ENCODE results near the gene GATAD2A. TPM values are rescaled to one million over a fixed set of nuclear protein-coding genes. Genes with fewer than 3 reads are reported as not detected.

GATAD2A gene
- total RNA-seq, 2 experiments from 2014 or later = 104 to 107 TPM

- Histone ChIP-seq H3K9me3 (ENCODE audit: control insufficient read depth in 1 of 2, insufficient read depth in 1 of 2, low read length in 2 of 2) (no peaks in the 10 kb centered on the region), H3K36me3 (ENCODE audit: insufficient read depth, low read length) (peaks cover 12% of the 10 kb centered on the region), H3K27ac (ENCODE audit: low read depth in 1 of 2, low read length in 2 of 2) (no peak overlapping the region), H3K4me3 (ENCODE audit: low read length) (no peak overlapping the region), H3K4me1 (ENCODE audit: insufficient read depth, low read length) (peaks cover 20% of the 10 kb centered on the region), H3K27me3 (ENCODE audit: control insufficient read depth in 1 of 2, insufficient read depth in 2 of 2, low read length in 2 of 2) (no peaks in the 10 kb centered on the region)
- ChIA-PET CTCF (interaction anchor here (0.7 to 4.2 kb wide), 26 partner anchors 8 to 706 kb away, joined by 3 to 57 read pairs (median 5); partner anchors contain the start of genes ATP13A1, GMIP, LPAR2 and NDUFA13), POLR2A (interaction anchor here (0.7 to 2.0 kb wide), 18 partner anchors 8 to 545 kb away, joined by 3 to 17 read pairs (median 4); partner anchors contain the start of genes ATP13A1, GMIP, NDUFA13 and TSSK6)
- Mint-ChIP-seq H3K36me3 (ENCODE audit: low read depth) (peaks cover 17% of the 10 kb centered on the region), H3K9me3 (no peaks in the 10 kb centered on the region), H3K27ac (peak overlapping the region; percentile 15), H3K4me1 (ENCODE audit: low read depth) (peaks cover 28% of the 10 kb centered on the region), H3K27me3 (no peaks in the 10 kb centered on the region), H3K4me3 (no peak overlapping the region)
- ATAC-seq (ENCODE audit: poor library complexity) = no peak
- intact Hi-C loops (cut with DNase I, micrococcal nuclease) = loop anchor here (1.0 to 5.0 kb wide), 6 partner anchors 94 to 427 kb away; partner anchors contain the start of genes GMIP (in 1 of the 2) and LPAR2 (in 1 of the 2)
- peak in 1 of 14 experiments; percentile 24 for DNase-seq
- TF ChIP-seq CTCF (IDR thresholded peaks at IDR 0.05) = no peak
Measured at GRCh38 chr19:19532806-19533701, 127.6 kb downstream of the GATAD2A start.

GRCh38 chr19:19533841-19534240, 128.4 kb downstream of the GATAD2A start:
- ChIA-PET POLR2A (no interaction called here), CTCF (no interaction called here)
- TF ChIP-seq CTCF (IDR thresholded peaks at IDR 0.05) = no peak
- ATAC-seq (ENCODE audit: poor library complexity) (no peak), DNase-seq (no peak)
- Mint-ChIP-seq H3K27ac (peak overlapping the region; percentile 15), H3K9me3 (no peaks in the 10 kb centered on the region), H3K4me1 (ENCODE audit: low read depth) (peaks cover 33% of the 10 kb centered on the region), H3K4me3 (peak overlapping the region; percentile 11), H3K27me3 (no peaks in the 10 kb centered on the region), H3K36me3 (ENCODE audit: low read depth) (peaks cover 12% of the 10 kb centered on the region)
- Histone ChIP-seq H3K27me3 (ENCODE audit: control insufficient read depth in 1 of 2, insufficient read depth in 2 of 2, low read length in 2 of 2) (no peaks in the 10 kb centered on the region), H3K9me3 (ENCODE audit: control insufficient read depth in 1 of 2, insufficient read depth in 1 of 2, low read length in 2 of 2) (no peaks in the 10 kb centered on the region), H3K27ac (ENCODE audit: low read depth in 1 of 2, low read length in 2 of 2) (no peak overlapping the region), H3K4me1 (ENCODE audit: insufficient read depth, low read length) (peaks cover 28% of the 10 kb centered on the region), H3K36me3 (ENCODE audit: insufficient read depth, low read length) (peaks cover 7% of the 10 kb centered on the region), H3K4me3 (ENCODE audit: low read length) (no peak overlapping the region)
- intact Hi-C loops (cut with DNase I, micrococcal nuclease) = loop anchor here in 1 of 2 experiments (5.0 kb wide), 2 partner anchors 93 to 213 kb away; partner anchors contain the start of gene LPAR2

- peaks cover 12% of the 10 kb centered on the region for H3K36me3 Mint-ChIP-seq (ENCODE audit: low read depth)
- H3K4me3 Mint-ChIP-seq = no peak overlapping the region
- H3K27me3 Mint-ChIP-seq = no peaks in the 10 kb centered on the region
- CTCF ChIA-PET = interaction anchor here (1.4 kb wide), 1 partner anchor 109 kb away, joined by 4 read pairs; the partner anchor contains the start of gene GMIP
- no peak for TF ChIP-seq CTCF (IDR thresholded peaks at IDR 0.05)
- Histone ChIP-seq H3K4me1 (ENCODE audit: insufficient read depth, low read length) (peaks cover 34% of the 10 kb centered on the region), H3K27me3 (ENCODE audit: control insufficient read depth in 1 of 2, insufficient read depth in 2 of 2, low read length in 2 of 2) (no peaks in the 10 kb centered on the region), H3K4me3 (ENCODE audit: low read length) (no peak overlapping the region), H3K36me3 (ENCODE audit: insufficient read depth, low read length) (peaks cover 4% of the 10 kb centered on the region), H3K27ac (ENCODE audit: low read depth in 1 of 2, low read length in 2 of 2) (no peak overlapping the region), H3K9me3 (ENCODE audit: control insufficient read depth in 1 of 2, insufficient read depth in 1 of 2, low read length in 2 of 2) (peaks cover 0 to 3% of the 10 kb centered on the region in 2 experiments)
- no peaks in the 10 kb centered on the region for H3K9me3 Mint-ChIP-seq
- ATAC-seq (ENCODE audit: poor library complexity) (no peak), DNase-seq (no peak)
- H3K27ac Mint-ChIP-seq = no peak overlapping the region
- intact Hi-C loops (cut with DNase I, micrococcal nuclease) = loop anchor here in 1 of 2 experiments (5.0 kb wide), 4 partner anchors 58 to 213 kb away; partner anchors contain the start of gene LPAR2
- POLR2A ChIA-PET = interaction anchor here (0.6 kb wide), 1 partner anchor 334 kb away, joined by 3 read pairs; no protein-coding TSS in a partner anchor
- H3K4me1 Mint-ChIP-seq (ENCODE audit: low read depth) = peaks cover 36% of the 10 kb centered on the region
Measured at GRCh38 chr19:19534556-19535265, 129.2 kb downstream of the GATAD2A start.

Measured in CD4-positive, alpha-beta T cell (primary cell).